ENCODE measurements around the gene MUC20.

DNA sequence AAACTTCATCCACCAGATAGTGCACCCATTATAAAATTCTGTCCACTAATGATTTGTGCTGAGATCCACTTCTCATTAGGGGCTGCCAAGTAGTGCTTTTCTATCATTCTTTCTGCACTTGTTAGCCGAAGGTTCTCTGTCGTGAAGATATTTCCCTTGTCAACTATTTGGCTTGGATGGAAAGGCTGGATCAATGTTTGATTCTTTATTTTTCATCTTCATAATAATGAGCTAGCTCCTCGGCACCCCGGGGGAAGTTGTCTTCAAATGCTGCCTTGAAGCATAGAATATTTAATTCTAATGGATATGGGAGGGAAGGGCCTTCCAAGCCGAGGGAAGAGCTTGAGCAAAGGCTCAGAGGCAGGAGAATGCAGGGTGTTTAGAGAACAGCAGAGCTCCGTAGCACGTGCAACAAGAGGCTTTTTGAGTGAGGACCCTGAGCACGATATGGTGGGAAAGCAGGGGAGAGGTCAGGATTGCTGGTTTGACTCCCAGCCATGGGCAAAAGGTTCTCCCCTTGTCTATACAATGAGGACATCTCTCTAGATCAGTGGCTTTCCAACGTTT, 16.3 kb upstream of the MUC20 start:
- no peak for TF ChIP-seq EZH2 (IDR thresholded peaks at IDR 0.05; ENCODE audit: low read length)
- TF ChIP-seq CTCF (optimal IDR thresholded peaks at IDR 0.05 in 1 of 3, IDR thresholded peaks at IDR 0.05 in 1 of 3, conservative IDR thresholded peaks at IDR 0.05 in 1 of 3; ENCODE audit: extremely low read depth in 1 of 3, insufficient read depth in 2 of 3, low read length in 3 of 3), result no peak

Data from keratinocyte (primary cell).